ENCODE data around the gene ZNF439. TPM values are rescaled to one million over a fixed set of nuclear protein-coding genes. Genes with fewer than 3 reads are reported as not detected.
A peak's percentile ranks its signal among the peaks of the same experiment; 100 is the strongest.

ZNF439 gene
- total and polyA plus RNA-seq, 2 of the 13 experiments (the other 11 are each of a cell fraction or from before 2014, with no cell fraction given): 2.9 to 4.9 TPM

- Histone ChIP-seq H3K4me2 (ENCODE audit: low read depth, low read length) (peak overlapping the region; percentile 53; the same call in 1 of the 2 replicates), H3K9ac (ENCODE audit: insufficient read depth, low read depth, low read length) (no peak overlapping the region), H3K36me3 (replicated peaks in 1 of 2; ENCODE audit: control insufficient read depth in 1 of 2, insufficient read depth in 2 of 2, low read length in 2 of 2) (no peaks in the 10 kb centered on the region), H3K79me2 (ENCODE audit: insufficient read depth, low read length) (no peaks in the 10 kb centered on the region), H2AFZ (ENCODE audit: low read length) (no peak overlapping the region), H4K20me1 (ENCODE audit: insufficient read depth, low read length) (no peaks in the 10 kb centered on the region), H3K27ac (ENCODE audit: extremely low read length, insufficient read depth, low read length) (no peak overlapping the region), H3K9me3 (ENCODE audit: low read length) (no peaks in the 10 kb centered on the region), H3K4me3 (replicated peaks in 1 of 3; ENCODE audit: insufficient read depth in 1 of 3, low read depth in 2 of 3, low read length in 3 of 3) (no peak overlapping the region), H3K27me3 (ENCODE audit: control insufficient read depth in 1 of 2, insufficient read depth in 2 of 2, low read length in 2 of 2) (no peaks in the 10 kb centered on the region), H3K4me1 (ENCODE audit: insufficient read depth, low read length) (peaks cover 8% of the 10 kb centered on the region; the same call in 1 of the 2 replicates)
- no TSS peak for BruUV-seq (replicated peaks)
- POLR2A ChIA-PET: interaction anchor here (1.4 kb wide), 1 partner anchor 83 kb away, joined by 4 read pairs; no protein-coding TSS in a partner anchor
- 72% methylated on average over 12 of the region's 12 CpGs for WGBS (ENCODE audit: low lambda C conversion rate)
- CTCF ChIA-PET (ENCODE audit: low intra/inter-chr PET ratio, low total read pairs): interaction anchor here (1.0 to 4.5 kb wide), 8 partner anchors 83 to 260 kb away, joined by 3 to 50 read pairs (median 5); partner anchors contain the start of genes ZNF20 and ZNF878
- no peak for DNase-seq (ENCODE audit: low spot score)
- TF ChIP-seq ZNF775 (CRISPR knock-in tag; IDR thresholded peaks at IDR 0.05; ENCODE audit: borderline replicate concordance): no peak
- no peak for TF ChIP-seq RBFOX2 (IDR thresholded peaks at IDR 0.05; ENCODE audit: low read depth, low read length)
- no peak for TF ChIP-seq SYNCRIP (IDR thresholded peaks at IDR 0.05; ENCODE audit: insufficient read depth, low read depth, low read length)
- TF ChIP-seq NFKBIZ (CRISPR knock-in tag; IDR thresholded peaks at IDR 0.05): no peak
- no peak for TF ChIP-seq SP4 (CRISPR knock-in tag; IDR thresholded peaks at IDR 0.05)
- no peak for TF ChIP-seq IRX3 (CRISPR knock-in tag; IDR thresholded peaks at IDR 0.05; ENCODE audit: borderline replicate concordance, low read depth)
- no peak for TF ChIP-seq KMT2B (CRISPR knock-in tag; IDR thresholded peaks at IDR 0.05)
- TF ChIP-seq, protein P1, sequence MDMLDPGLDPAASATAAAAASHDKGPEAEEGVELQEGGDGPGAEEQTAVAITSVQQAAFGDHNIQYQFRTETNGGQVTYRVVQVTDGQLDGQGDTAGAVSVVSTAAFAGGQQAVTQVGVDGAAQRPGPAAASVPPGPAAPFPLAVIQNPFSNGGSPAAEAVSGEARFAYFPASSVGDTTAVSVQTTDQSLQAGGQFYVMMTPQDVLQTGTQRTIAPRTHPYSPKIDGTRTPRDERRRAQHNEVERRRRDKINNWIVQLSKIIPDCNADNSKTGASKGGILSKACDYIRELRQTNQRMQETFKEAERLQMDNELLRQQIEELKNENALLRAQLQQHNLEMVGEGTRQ (IDR thresholded peaks at IDR 0.05; ENCODE audit: low read depth, low read length): no peak
- TF ChIP-seq, protein P1 (CRISPR knock-in tag; IDR thresholded peaks at IDR 0.05; ENCODE audit: borderline replicate concordance): no peak
- intact Hi-C loops (cut with micrococcal nuclease; ENCODE audit: unreplicated experiment) (loop anchor here (2.0 to 5.0 kb wide), 3 partner anchors 84 to 260 kb away; partner anchors contain the start of gene ZNF20), in situ Hi-C loops (cut with HindIII; ENCODE audit: extremely low pct_ligation_motif_present, low pct_unique_long_range_greater_than_20kb) (loop anchor here (5.0 kb wide), 1 partner anchor 262 kb away; the partner anchor contains the start of gene ZNF20)
- no peak for FAIRE-seq
- no peak for ATAC-seq
These were observed 32.1 kb downstream of the ZNF439 start for GRCh38 chr19:11880598-11880997.
